HEK293 (cell line): ENCODE data around the gene UPK3B.
"Not testable (repeated sequence)": the region's sequence is repeated elsewhere in the genome, so short reads cannot be mapped to it uniquely, and the experiment has no call there.

Source experiments
- CTCF ChIA-PET: fragments of 350-600 bp; formaldehyde crosslinking; extraction: SDS; loops from one replicate; lab custom pipeline; 2021; ENCODE audit warnings: antibody characterized with exemption; lab: Yijun Ruan, JAX
- POLR2A ChIA-PET: fragments of 300-600 bp; formaldehyde crosslinking; extraction: SDS; loops from one replicate; lab custom pipeline; 2020; ENCODE audit warnings: antibody characterized with exemption, inconsistent platforms; lab: Yijun Ruan, JAX
- H3K27ac ChIP-seq: fragments of 200-500 bp; sonication (Bioruptor generic); 2 replicates; pipeline ENCODE4 v1.5.1; 2014; ENCODE audit warnings: low read depth, low read length, control low read depth, inconsistent platforms; ENCODE audit errors: extremely low read depth
- H3K36me3 ChIP-seq, 2 experiments: fragments of 200-500 bp in 1 of 2; sonication (Bioruptor generic) in 1 of 2; 1 replicate in 1 of 2; 2 replicates in 1 of 2; pipeline ENCODE4 v1.5.1; 2014 to 2017; ENCODE audit warnings: inconsistent platforms in 2 of 2, low read length in 2 of 2; ENCODE audit not compliant: control insufficient read depth in 2 of 2, insufficient read depth in 1 of 2
- H3K4me1 ChIP-seq: fragments of 200-500 bp; sonication (Bioruptor generic); 2 replicates; pipeline ENCODE4 v1.5.1; 2014; ENCODE audit warnings: mild to moderate bottlenecking, low read length, inconsistent platforms; ENCODE audit not compliant: control insufficient read depth, insufficient read depth
- H3K4me3 ChIP-seq: 2 replicates; pipeline ENCODE4 v1.5.1; 2011; ENCODE audit warnings: low read depth, mild to moderate bottlenecking, control low read depth, low read length, moderate library complexity
- H3K9me3 ChIP-seq: fragments of 200-500 bp; sonication (Bioruptor generic); 2 replicates; pipeline ENCODE4 v1.5.1; 2014; ENCODE audit warnings: low read depth, low read length, inconsistent platforms; ENCODE audit not compliant: control insufficient read depth, insufficient read depth

UPK3B gene

GRCh38 chr7:76465950-76466349 lies 44.4 kb upstream of the UPK3B start:
- CTCF ChIA-PET = not testable (repeated sequence)

DNA sequence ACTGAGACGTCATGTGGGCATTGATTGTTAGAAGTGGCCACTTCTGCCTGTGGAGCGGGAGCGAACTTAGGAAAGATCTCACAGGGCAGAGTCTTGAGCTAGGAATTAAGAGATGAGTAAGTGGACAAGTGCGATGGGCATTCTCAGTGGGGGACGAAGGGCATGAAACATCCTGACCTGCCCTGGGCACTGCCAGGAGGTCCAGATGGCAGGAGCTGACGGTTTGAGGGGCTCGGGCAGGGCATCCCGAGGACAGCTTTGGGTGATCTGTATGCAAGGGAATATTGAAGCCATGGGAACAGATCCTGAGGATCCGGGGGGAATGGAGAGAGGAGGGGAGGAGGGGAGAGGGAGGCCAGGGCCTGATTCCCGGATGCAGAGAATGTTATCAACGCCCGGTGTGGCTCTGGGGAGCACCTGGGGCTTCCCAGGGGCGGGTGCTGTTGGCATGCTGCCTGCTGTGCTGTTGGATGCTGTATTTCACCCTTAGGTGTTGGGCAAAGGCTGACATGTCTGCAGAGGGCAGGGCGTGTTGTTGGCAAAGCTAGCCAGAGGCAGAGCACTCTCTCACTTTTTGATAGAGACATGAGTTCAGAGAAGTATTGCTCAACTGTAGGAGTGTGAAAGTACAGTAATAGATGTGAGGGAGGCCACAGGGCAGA lies 42.5 kb upstream of the UPK3B start:
- H3K36me3 ChIP-seq, POLR2A ChIA-PET, CTCF ChIA-PET, H3K4me3 ChIP-seq, H3K4me1 ChIP-seq, H3K27ac ChIP-seq, H3K9me3 ChIP-seq: not testable (repeated sequence)

More at GRCh38 chr7:76465950-76466349, 44.4 kb upstream of the UPK3B start:
- H3K4me1 ChIP-seq, POLR2A ChIA-PET, H3K36me3 ChIP-seq, H3K27ac ChIP-seq, H3K4me3 ChIP-seq, H3K9me3 ChIP-seq: not testable (repeated sequence)

DNA sequence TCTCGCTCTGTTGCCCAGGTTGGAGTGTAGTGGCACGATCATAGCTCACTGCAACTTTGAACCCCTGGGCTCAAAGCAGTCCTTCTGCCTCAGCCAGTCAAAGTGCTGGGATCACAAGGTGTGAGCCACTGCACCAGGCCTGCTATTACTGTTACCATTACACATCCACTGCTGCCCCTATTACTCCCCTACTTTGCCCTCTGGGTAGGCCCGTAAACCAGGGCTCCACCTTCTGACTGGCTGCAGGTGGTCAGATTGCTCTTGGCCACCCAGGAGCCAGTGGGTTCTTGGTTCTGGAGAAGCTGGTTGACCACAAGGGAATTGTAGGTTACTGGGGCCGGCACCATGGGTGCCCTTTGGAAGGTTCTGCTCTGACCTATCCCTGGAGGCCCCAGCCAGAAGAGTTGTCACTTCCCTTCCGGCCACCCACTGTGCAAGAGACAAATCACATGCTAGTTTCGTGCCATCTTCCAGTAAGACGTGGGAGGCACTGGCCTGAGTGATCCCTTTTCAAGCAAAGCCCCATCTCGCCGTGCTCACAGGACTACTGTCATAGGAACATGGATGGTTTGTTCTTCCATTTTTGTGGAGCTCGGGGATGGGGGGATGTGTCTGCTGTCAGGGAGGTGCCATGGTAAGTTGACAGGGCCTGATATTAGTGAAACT lies 38.7 kb upstream of the UPK3B start:
- H3K4me1 ChIP-seq, CTCF ChIA-PET, POLR2A ChIA-PET, H3K27ac ChIP-seq, H3K36me3 ChIP-seq, H3K4me3 ChIP-seq, H3K9me3 ChIP-seq: not testable (repeated sequence)

GRCh38 chr7:76473097-76473496 lies 37.3 kb upstream of the UPK3B start:
- POLR2A ChIA-PET, H3K4me1 ChIP-seq, CTCF ChIA-PET, H3K9me3 ChIP-seq, H3K36me3 ChIP-seq, H3K27ac ChIP-seq, H3K4me3 ChIP-seq: not testable (repeated sequence)

GRCh38 chr7:76476280-76476679 lies 34.1 kb upstream of the UPK3B start:
- POLR2A ChIA-PET, H3K4me1 ChIP-seq, H3K27ac ChIP-seq, CTCF ChIA-PET, H3K9me3 ChIP-seq, H3K4me3 ChIP-seq, H3K36me3 ChIP-seq: not testable (repeated sequence)

DNA sequence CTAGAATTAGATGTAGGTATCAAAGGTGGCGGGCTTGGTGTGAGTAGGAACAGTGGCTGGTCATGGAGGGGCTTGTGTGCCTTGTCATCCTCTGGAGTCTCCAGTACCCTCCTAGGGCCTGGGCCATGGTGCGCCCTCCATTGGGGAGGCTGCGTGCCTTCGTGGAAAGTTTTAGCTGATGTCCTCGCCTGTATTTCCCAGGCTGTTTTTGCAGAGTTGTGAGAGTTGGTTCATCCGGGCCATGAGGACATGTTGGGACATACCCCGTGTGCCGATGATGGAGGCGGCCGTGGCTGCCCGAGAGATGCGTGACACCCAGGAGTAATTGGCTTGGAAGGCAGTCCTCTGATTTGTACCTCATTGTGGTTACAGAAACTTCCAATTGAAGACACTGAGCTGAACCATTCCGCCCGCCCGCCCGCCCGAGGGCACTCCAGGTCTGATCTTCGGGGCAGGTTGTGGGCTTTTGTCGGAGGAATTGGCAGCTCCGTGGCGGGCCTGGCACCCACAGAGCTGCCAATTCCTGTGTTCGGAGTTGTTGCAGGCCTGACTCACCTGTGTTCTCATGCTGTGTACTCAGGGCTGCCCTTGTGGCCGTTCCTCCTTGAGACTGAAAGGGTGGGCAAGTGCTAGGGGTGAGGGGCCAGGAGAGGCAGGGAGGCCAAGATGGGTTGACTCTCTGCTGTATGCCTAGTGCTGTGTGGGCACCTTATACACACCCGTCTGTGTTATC lies 33.4 kb upstream of the UPK3B start:
- H3K4me3 ChIP-seq, H3K36me3 ChIP-seq, CTCF ChIA-PET, H3K4me1 ChIP-seq, H3K9me3 ChIP-seq, POLR2A ChIA-PET, H3K27ac ChIP-seq: not testable (repeated sequence)

DNA sequence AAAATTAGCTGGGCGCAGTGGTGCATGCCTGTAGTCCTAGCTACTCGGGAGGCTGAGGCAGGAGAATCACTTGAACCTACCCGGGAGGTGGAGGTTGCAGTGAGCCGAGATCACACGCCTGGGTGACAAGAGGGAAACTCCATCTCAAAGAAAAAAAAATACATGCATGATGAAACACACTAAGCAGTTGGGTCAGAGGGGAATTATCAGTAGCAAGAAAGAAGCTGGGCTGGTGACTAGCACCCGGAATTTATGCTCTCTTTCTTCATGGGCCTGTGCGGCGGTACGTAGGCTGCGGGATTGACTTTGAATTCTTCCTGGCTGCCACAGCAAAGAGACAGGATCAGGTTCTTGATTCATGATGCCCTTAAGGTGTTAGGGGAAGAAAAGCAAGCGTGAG lies 30.7 kb upstream of the UPK3B start:
- CTCF ChIA-PET, H3K4me3 ChIP-seq, H3K36me3 ChIP-seq, H3K9me3 ChIP-seq, H3K27ac ChIP-seq, H3K4me1 ChIP-seq, POLR2A ChIA-PET: not testable (repeated sequence)

DNA sequence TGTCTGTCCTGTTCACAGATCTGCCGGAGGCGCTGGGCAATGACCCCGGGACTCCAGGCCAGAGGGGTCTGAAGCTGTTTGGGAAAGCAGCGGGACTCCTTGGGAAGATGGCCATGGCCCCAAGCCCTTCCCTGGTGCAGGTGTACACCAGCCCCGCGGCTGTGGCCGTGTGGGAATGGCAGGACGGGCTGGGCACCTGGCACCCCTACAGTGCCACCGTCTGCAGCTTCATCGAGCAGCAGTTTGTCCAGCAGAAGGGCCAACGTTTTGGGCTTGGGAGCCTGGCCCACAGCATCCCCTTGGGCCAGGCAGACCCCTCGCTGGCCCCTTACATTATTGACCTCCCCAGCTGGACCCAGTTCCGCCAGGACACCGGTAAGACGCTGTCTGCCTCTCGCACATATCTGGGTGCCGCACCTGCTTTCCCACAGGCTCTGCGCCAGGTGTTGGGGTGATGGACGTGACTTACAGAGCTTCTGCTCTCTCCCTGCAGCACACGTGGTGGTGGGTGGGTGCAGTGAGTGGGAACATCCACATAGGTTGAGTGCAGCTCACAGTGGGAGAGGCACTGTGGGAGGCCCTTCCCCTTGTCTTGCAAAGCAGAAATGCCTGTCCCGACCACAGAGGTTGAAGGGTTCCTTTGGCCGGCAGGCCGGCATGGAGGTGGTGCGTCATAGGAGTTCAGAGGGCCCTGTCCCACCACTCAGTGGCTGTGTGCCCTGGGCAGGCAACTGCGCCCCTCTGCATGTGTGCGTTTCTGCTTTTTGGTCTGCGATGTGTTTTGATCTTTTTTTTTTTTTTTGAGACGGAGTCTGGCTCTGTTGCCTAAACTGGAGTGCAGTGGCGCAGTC lies 29.7 kb upstream of the UPK3B start:
- H3K9me3 ChIP-seq, H3K36me3 ChIP-seq, H3K4me3 ChIP-seq, CTCF ChIA-PET, POLR2A ChIA-PET, H3K27ac ChIP-seq, H3K4me1 ChIP-seq: not testable (repeated sequence)

DNA sequence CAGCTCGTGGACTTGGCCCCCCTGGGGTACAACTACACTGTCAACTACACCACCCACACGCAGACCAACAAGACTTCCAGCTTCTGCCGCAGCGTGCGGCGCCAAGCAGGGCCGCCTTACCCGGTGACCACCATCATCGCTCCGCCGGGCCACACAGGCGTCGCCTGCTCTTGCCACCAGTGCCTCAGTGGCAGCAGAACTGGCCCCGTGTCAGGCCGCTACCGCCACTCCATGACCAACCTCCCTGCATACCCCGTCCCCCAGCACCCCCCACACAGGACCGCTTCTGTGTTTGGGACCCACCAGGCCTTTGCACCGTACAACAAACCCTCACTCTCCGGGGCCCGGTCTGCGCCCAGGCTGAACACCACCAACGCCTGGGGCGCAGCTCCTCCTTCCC lies 27.7 kb upstream of the UPK3B start:
- POLR2A ChIA-PET, CTCF ChIA-PET: not testable (repeated sequence)

DNA sequence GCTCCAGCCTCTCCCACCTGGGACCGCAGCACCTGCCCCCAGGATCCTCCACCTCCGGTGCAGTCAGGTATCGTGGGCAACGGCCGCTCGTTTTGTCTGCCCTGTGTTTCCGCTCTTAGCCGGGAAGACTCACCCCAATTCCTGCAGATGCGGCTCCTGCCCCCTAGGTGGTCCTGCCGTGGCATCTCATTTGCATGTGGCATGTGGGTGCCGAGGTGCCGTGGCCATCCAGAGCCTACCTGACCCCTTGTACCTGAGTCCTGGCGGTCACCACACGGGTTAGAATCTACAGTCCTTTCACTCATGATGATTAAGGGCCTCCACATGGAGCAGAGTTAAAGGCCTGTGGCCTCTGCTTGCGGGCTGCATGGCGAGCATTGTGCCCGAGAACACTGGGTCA lies 27.3 kb upstream of the UPK3B start:
- POLR2A ChIA-PET = not testable (repeated sequence)

More for the DNA sequence above, 27.7 kb upstream of the UPK3B start:
- not testable (repeated sequence) for H3K27ac ChIP-seq, H3K36me3 ChIP-seq, H3K9me3 ChIP-seq, H3K4me3 ChIP-seq, H3K4me1 ChIP-seq

More for the DNA sequence above, 27.3 kb upstream of the UPK3B start:
- H3K4me1 ChIP-seq, H3K4me3 ChIP-seq, H3K9me3 ChIP-seq, H3K36me3 ChIP-seq, CTCF ChIA-PET, H3K27ac ChIP-seq: not testable (repeated sequence)
